GM18502 (cell line): ENCODE results near the gene MAP2K3.

Experiments used
- ATAC-seq: cut with Tn5 transposase; IDR thresholded peaks from one replicate; pipeline ENCODE4 v1.9.1; 2021; ENCODE audit warnings: mild to moderate bottlenecking; ENCODE audit not compliant: unreplicated experiment, poor library complexity

The MAP2K3 gene

GRCh38 chr17:21279582-21279981 lies 4.9 kb upstream of the MAP2K3 start:
- ATAC-seq: no peak

- peak; percentile 34 for ATAC-seq
These were observed 4.4 kb upstream of the MAP2K3 start for GRCh38 chr17:21280081-21280518.

GRCh38 chr17:21282231-21282630 lies 2.3 kb upstream of the MAP2K3 start:
- ATAC-seq: no peak

- ATAC-seq: no peak
These were observed 1.7 kb upstream of the MAP2K3 start for GRCh38 chr17:21282850-21283249.

- ATAC-seq: no peak
These were observed 811 bp upstream of the MAP2K3 start for GRCh38 chr17:21283482-21284318.

- ATAC-seq: no peak
These were observed 904 bp downstream of the MAP2K3 start for GRCh38 chr17:21285164-21286065.

- no peak for ATAC-seq
These were observed 1.7 kb downstream of the MAP2K3 start for GRCh38 chr17:21286066-21286770.

GRCh38 chr17:21286909-21287702 lies 2.6 kb downstream of the MAP2K3 start:
- ATAC-seq: no peak

- ATAC-seq: peak; percentile 40
These were observed 3.4 kb downstream of the MAP2K3 start for GRCh38 chr17:21287703-21288449.

GRCh38 chr17:21288571-21289017 lies 4.1 kb downstream of the MAP2K3 start:
- peak; percentile 18 for ATAC-seq

- ATAC-seq: no peak
These were observed 4.8 kb downstream of the MAP2K3 start for GRCh38 chr17:21289175-21289901.

GRCh38 chr17:21289902-21290571 lies 5.5 kb downstream of the MAP2K3 start:
- ATAC-seq: no peak

GRCh38 chr17:21291357-21291756 lies 6.8 kb downstream of the MAP2K3 start:
- no peak for ATAC-seq

- ATAC-seq: no peak
These were observed 7.4 kb downstream of the MAP2K3 start for GRCh38 chr17:21291862-21292261.

GRCh38 chr17:21292867-21293830 lies 8.6 kb downstream of the MAP2K3 start:
- ATAC-seq: no peak

- no peak for ATAC-seq
These were observed 9.3 kb downstream of the MAP2K3 start for GRCh38 chr17:21293831-21294210.
